ENCODE data around the gene CABLES2.

Gene CABLES2

GRCh38 chr20:62345681-62346370, 61.3 kb downstream of the CABLES2 start:
- DNase-seq (ENCODE audit: insufficient read length) (no peak), FAIRE-seq (no peak)
- TF ChIP-seq POLR2AphosphoS5 (IDR thresholded peaks at IDR 0.05; ENCODE audit: low read depth, low read length) (no peak), TAF1 (IDR thresholded peaks at IDR 0.05; ENCODE audit: borderline replicate concordance, low read depth, low read length) (no peak), POLR2A (IDR thresholded peaks at IDR 0.05; ENCODE audit: low read depth, low read length) (no peak)

GRCh38 chr20:62344782-62345181, 62.3 kb downstream of the CABLES2 start:
- DNase-seq (ENCODE audit: insufficient read length) = no peak
- FAIRE-seq = no peak
- TF ChIP-seq POLR2A (IDR thresholded peaks at IDR 0.05; ENCODE audit: low read depth, low read length) = no peak
- no peak for TF ChIP-seq TAF1 (IDR thresholded peaks at IDR 0.05; ENCODE audit: borderline replicate concordance, low read depth, low read length)
- TF ChIP-seq POLR2AphosphoS5 (IDR thresholded peaks at IDR 0.05; ENCODE audit: low read depth, low read length) = no peak

DNA sequence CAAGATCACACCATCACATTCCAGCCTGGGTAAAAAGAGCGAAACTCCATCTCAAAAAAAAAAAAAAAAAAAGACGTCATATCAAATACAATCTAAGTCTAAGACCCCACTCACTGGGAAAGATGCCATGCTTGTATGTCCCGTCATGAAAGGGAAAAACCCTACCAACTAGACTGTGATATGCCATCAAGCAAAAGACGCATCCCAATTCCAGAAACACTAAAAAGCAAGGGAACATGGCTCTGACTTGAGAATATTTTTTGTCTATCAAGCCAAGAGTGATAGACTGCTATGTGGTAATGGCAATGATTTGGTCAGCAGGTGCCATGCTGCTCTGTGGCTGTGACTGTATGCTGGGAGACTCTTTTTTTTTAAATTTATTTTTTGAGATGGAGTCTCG, 63.0 kb downstream of the CABLES2 start:
- DNase-seq (ENCODE audit: insufficient read length) = no peak
- FAIRE-seq = no peak
- no peak for TF ChIP-seq POLR2A (IDR thresholded peaks at IDR 0.05; ENCODE audit: low read depth, low read length)

DNA sequence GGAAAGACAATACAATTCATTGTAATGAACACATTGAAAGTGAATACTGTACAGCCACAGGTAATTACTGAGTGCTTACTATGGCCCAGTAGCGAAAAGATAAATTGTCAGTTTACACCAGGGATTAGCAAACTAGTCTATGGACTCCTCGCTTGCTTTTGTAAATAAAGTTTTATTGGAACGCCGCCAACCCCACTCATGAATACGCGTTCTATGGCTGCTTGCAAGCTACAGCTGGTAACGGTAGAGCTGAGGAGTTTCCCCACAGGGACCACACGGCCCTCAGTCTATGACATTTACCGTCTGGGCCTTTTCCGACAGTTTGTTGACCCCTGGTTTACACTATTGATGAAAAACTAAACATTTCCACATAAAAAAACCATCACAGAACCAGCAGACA, 64.2 kb downstream of the CABLES2 start:
- DNase-seq (ENCODE audit: insufficient read length) (no peak), FAIRE-seq (no peak)
- TF ChIP-seq POLR2A (IDR thresholded peaks at IDR 0.05; ENCODE audit: low read depth, low read length) (no peak), POLR2AphosphoS5 (IDR thresholded peaks at IDR 0.05; ENCODE audit: low read depth, low read length) (no peak), TAF1 (IDR thresholded peaks at IDR 0.05; ENCODE audit: borderline replicate concordance, low read depth, low read length) (no peak)

- TF ChIP-seq TAF1 (IDR thresholded peaks at IDR 0.05; ENCODE audit: borderline replicate concordance, low read depth, low read length) (no peak), POLR2A (IDR thresholded peaks at IDR 0.05; ENCODE audit: low read depth, low read length) (no peak; the same call in 1 of the 2 replicates), POLR2AphosphoS5 (IDR thresholded peaks at IDR 0.05; ENCODE audit: low read depth, low read length) (no peak)
- DNase-seq (ENCODE audit: insufficient read length) (no peak), FAIRE-seq (peak; percentile 95)
Measured at GRCh38 chr20:62339647-62340062, 67.4 kb downstream of the CABLES2 start.

Data from GM12892 (cell line).